Measurements from ENCODE around the gene SH3GL2.

SH3GL2 gene

GRCh38 chr9:17578911-17579793 is at the start of gene SH3GL2:
TSS of gene SH3GL2 (plus strand) at chr9:17579066.
- no peak for DNase-seq

- no peak for DNase-seq
These were observed 47.1 kb upstream of the SH3GL2 start for GRCh38 chr9:17531642-17532254.

GRCh38 chr9:17532461-17532860 is 46.4 kb upstream of the SH3GL2 start:
- DNase-seq: no peak

- DNase-seq: no peak
These were observed 43.7 kb upstream of the SH3GL2 start for GRCh38 chr9:17535176-17535575.

GRCh38 chr9:17536027-17536426 is 42.8 kb upstream of the SH3GL2 start:
- no peak for DNase-seq

GRCh38 chr9:17551023-17551422 is 27.8 kb upstream of the SH3GL2 start:
- DNase-seq: no peak

GRCh38 chr9:17555362-17556054 is 23.4 kb upstream of the SH3GL2 start:
- DNase-seq: no peak

GRCh38 chr9:17556255-17556654 is 22.6 kb upstream of the SH3GL2 start:
- DNase-seq: no peak

- DNase-seq: no peak
These were observed 21.9 kb upstream of the SH3GL2 start for GRCh38 chr9:17556935-17557334.

GRCh38 chr9:17571825-17572224 is 7.0 kb upstream of the SH3GL2 start:
- DNase-seq: no peak

- DNase-seq: no peak
These were observed 4.5 kb upstream of the SH3GL2 start for GRCh38 chr9:17574342-17574741.

GRCh38 chr9:17578577-17578910 is 322 bp upstream of the SH3GL2 start:
- no peak for DNase-seq

- no peak for DNase-seq
These were observed 1.3 kb downstream of the SH3GL2 start for GRCh38 chr9:17580119-17580518.

- no peak for DNase-seq
These were observed 8.2 kb downstream of the SH3GL2 start for GRCh38 chr9:17587113-17587512.

GRCh38 chr9:17588395-17588794 is 9.5 kb downstream of the SH3GL2 start:
- DNase-seq: no peak

- DNase-seq: no peak
These were observed 10.1 kb downstream of the SH3GL2 start for GRCh38 chr9:17588941-17589340.

GRCh38 chr9:17589771-17590170 is 10.9 kb downstream of the SH3GL2 start:
- no peak for DNase-seq

GRCh38 chr9:17594961-17595360 is 16.1 kb downstream of the SH3GL2 start:
- DNase-seq: no peak

- DNase-seq: no peak
These were observed 19.1 kb downstream of the SH3GL2 start for GRCh38 chr9:17597977-17598376.

GRCh38 chr9:17600962-17601593 is 22.2 kb downstream of the SH3GL2 start:
- no peak for DNase-seq

GRCh38 chr9:17604556-17604955 is 25.7 kb downstream of the SH3GL2 start:
- no peak for DNase-seq

GRCh38 chr9:17609312-17610005 is 30.6 kb downstream of the SH3GL2 start:
- no peak for DNase-seq

- DNase-seq: no peak
These were observed 32.5 kb downstream of the SH3GL2 start for GRCh38 chr9:17611342-17611741.
